Naive B cell (primary cell): ENCODE results near the gene JUND. TPM values are rescaled to one million over a fixed set of nuclear protein-coding genes. Genes with fewer than 3 reads are reported as not detected.

ENCODE experiments used
- ATAC-seq, 2 donors: fragments of 150-1000 bp; cut with Tn5 transposase; 2 replicates each; pipeline ENCODE4 v1.10.0; 2021; ENCODE audit warnings: low read depth in 2 of 2, mild to moderate bottlenecking in 2 of 2, moderate library complexity in 2 of 2
- DNase-seq: peaks from one replicate; pipeline ENCODE4 v3.0.0; 2022
- H3K27ac Mint-ChIP-seq, 6 donors: one replicate each; pipeline ENCODE4 v1.8.0; 2020 to 2022; ENCODE audit warnings: mild to moderate bottlenecking in 6 of 6, mixed read lengths in 6 of 6, moderate library complexity in 5 of 6, inconsistent platforms in 2 of 6
- H3K27me3 Mint-ChIP-seq, 3 donors: one replicate each; pipeline ENCODE4 v1.8.0; 2021 to 2022; ENCODE audit warnings: mixed read lengths in 3 of 3, mild to moderate bottlenecking in 1 of 3
- H3K36me3 Mint-ChIP-seq, 2 donors: one replicate each; pipeline ENCODE4 v1.8.0; 2020 to 2022; ENCODE audit warnings: mixed read lengths in 2 of 2, inconsistent platforms in 1 of 2, mild to moderate bottlenecking in 1 of 2
- H3K4me1 Mint-ChIP-seq, 3 donors: one replicate each; pipeline ENCODE4 v1.8.0; 2020 to 2022; ENCODE audit warnings: mixed read lengths in 3 of 3, inconsistent platforms in 1 of 3, mild to moderate bottlenecking in 1 of 3, moderate library complexity in 1 of 3
- H3K4me3 Mint-ChIP-seq, 8 donors: one replicate each; pipeline ENCODE4 v1.8.0; 2020 to 2022; ENCODE audit warnings: mild to moderate bottlenecking in 8 of 8, mixed read lengths in 8 of 8, moderate library complexity in 8 of 8, inconsistent platforms in 2 of 8
- H3K9me3 Mint-ChIP-seq, 7 donors: one replicate each; pipeline ENCODE4 v1.8.0; 2020 to 2022; ENCODE audit warnings: mixed read lengths in 7 of 7, mild to moderate bottlenecking in 5 of 7, inconsistent platforms in 2 of 7, moderate library complexity in 1 of 7
- polyA plus RNA-seq, 6 donors: library from polyadenylated mRNA; unstranded; fragments of 300-500 nt; fragmentation: Illumina TruSeq; gene quantifications; one replicate each; pipeline ENCODE4 v1.2.3, GENCODE V29; 2021; ENCODE audit warnings: low read depth in 6 of 6

JUND gene
- polyA plus RNA-seq, 6 donors from 2014 or later = 46.5 to 325 (median 154) TPM

DNA sequence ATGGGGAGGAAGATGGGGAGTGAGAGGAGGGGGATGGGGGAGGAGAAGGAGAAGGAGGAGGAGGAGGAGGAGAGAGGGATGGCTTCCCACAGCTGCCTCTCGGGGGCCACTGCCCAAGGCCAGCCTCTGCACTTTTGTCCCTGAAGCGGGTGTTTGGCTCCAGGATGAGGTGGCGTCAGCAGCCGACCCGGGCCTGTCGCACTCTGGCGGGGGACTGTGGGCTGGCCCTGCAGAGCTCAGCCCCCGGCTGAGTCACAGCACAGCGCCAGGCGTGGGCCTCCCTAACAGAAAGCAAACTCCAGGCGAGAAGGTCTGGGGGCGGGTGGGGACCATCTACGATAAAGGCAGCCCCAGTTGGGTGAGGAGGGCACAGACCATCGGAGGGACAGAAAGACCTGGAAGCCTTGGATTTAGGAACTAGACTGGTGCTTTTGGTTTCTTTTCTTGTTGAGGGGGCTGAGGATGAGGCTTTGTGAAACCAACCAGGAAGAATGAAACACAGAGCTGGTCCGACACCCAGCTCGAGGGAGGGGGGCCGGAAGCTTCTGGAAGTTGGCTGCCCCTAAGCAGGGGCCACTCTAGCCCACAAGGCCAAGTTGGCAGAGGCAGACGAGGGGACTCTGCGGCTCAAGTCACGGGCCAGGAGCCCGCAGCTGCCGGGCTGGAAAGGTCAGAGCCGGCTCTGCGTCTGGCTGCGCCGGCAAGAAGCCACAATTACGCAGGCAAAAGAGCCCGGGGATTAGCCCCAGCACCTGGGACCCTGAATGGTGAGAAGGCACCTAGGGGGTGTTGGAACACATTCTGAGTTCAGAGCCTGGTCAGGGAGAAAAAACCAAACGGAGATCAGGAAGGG is 23.3 kb upstream of the JUND start:
- Mint-ChIP-seq H3K4me1 (peaks cover 28 to 47% (median 47%) of the 10 kb centered on the region in 3 donors), H3K9me3 (no peaks in the 10 kb centered on the region), H3K27ac (peak overlapping the region; percentile 99 to 100 (median 99)), H3K4me3 (peak overlapping the region; percentile 84 to 97 (median 91)), H3K36me3 (no peaks in the 10 kb centered on the region), H3K27me3 (no peaks in the 10 kb centered on the region)
- DNase-seq = peak; percentile 87
- peak; percentile 78 for ATAC-seq

DNA sequence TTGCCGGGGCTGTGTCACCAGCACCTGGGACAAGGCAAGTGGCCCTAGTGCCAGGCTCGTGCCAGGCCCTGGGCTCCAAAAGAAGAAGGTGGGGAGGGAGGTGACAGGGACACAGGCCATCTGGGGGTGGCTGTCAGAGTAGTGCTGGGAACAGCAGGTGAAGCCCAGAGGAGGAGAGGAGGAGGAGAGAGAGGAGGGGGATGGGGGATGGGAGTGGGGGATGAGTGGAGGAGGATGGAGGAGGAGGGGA is 22.7 kb upstream of the JUND start:
- no peak for DNase-seq
- Mint-ChIP-seq H3K4me3 (peak overlapping the region; percentile 84 to 97 (median 91)), H3K4me1 (peaks cover 28 to 47% (median 47%) of the 10 kb centered on the region in 3 donors), H3K27ac (peak overlapping the region; percentile 99 to 100 (median 99)), H3K36me3 (no peaks in the 10 kb centered on the region), H3K9me3 (no peaks in the 10 kb centered on the region), H3K27me3 (no peaks in the 10 kb centered on the region)
- ATAC-seq = no peak

DNA sequence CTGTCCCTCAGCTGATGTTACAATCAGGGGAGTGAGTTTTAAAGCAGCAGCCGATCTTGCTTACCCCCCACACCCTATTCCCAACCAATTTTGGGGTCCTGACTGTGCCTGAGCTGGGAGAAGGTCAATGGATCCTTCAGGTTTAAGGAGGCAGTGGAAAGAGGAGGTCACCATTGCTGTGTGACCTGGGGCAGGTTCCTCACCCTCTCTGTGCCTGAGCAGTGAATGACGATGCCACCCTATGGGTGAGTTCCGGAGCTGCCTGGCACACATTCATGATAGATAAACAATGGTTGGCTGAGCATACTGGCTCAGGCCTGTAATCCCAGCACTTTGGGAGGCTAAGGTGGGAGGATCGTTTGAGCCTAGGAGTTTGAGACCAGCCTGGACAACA is 20.3 kb upstream of the JUND start:
- DNase-seq (no peak), ATAC-seq (no peak)
- H3K9me3 Mint-ChIP-seq = no peaks in the 10 kb centered on the region
- no peaks in the 10 kb centered on the region for H3K36me3 Mint-ChIP-seq
- H3K27me3 Mint-ChIP-seq = no peaks in the 10 kb centered on the region
- H3K4me3 Mint-ChIP-seq = peak overlapping the region in 1 of 8 donors; percentile 33
- peaks cover 22 to 37% (median 36%) of the 10 kb centered on the region in 3 donors for H3K4me1 Mint-ChIP-seq
- peak overlapping the region in 4 of 6 donors; percentile 62 to 94 (median 70) for H3K27ac Mint-ChIP-seq

DNA sequence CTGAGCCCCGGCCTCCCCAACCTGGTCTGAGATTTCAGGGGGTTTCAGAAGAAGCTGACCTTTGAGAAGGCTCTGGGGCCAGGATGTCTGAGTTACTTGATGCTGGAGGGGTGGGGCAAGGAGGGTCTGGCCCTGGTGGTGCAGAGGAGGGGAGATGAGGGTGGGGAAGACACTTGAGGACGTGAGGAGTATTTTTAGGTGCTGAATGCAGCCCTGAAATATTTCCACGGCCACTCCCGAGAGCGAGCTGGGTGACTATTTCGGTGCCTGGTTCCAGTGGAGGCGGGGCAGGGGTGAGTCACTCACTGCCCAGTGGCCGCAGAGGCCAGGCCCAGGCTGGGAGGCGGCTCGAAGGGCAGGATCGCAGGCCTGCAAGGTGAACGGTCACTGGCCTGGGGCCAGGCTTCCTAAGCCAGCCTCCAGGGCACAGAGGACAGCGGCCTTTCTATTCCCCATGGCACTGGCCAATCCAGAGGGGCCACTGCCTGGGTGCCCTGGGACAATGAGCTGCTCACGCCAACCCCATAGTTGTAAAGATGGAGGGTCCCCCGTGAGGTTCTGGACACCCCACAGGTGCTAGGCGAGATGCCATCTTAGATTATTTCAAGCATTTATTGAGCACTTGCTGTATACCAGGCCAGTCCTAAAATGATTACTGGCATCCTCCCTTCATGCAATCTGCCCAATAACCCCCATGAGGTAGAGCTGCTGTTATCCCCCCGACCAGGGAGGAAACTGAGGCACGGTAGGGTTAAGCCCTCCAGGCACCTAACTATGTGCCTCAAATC is 19.7 kb upstream of the JUND start:
- Mint-ChIP-seq H3K9me3 (peaks cover 0 to 1% (median 0%) of the 10 kb centered on the region in 7 donors), H3K27me3 (no peaks in the 10 kb centered on the region), H3K4me3 (peak overlapping the region in 1 of 8 donors; percentile 33), H3K27ac (peak overlapping the region in 3 of 6 donors; percentile 57 to 72 (median 65)), H3K36me3 (no peaks in the 10 kb centered on the region), H3K4me1 (peaks cover 22 to 33% (median 31%) of the 10 kb centered on the region in 3 donors)
- DNase-seq (no peak), ATAC-seq (no peak)

DNA sequence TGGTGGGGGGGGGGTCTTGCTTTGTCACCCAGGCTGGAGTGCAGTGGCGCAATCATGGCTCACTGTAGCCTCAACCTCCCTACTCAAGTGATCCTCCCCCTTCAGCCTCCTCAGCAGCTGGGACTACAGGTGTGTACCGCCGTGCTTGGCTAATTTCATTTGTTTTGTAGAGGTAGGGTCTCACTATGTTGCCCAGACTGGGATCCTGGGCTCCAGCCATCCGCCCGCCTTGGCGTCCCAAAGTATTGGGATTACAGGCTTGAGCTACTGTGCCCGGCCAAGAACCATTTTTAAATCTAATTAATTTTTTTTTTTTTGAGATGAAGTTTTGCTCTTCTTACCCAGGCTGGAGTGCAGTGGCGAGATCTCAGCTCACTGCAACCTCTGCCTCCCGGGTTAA is 18.2 kb upstream of the JUND start:
- DNase-seq (no peak), ATAC-seq (no peak)
- H3K4me1 Mint-ChIP-seq = peaks cover 30 to 34% (median 32%) of the 10 kb centered on the region in 3 donors
- H3K9me3 Mint-ChIP-seq = peaks cover 0 to 5% (median 0%) of the 10 kb centered on the region in 7 donors
- no peaks in the 10 kb centered on the region for H3K36me3 Mint-ChIP-seq
- no peak overlapping the region for H3K4me3 Mint-ChIP-seq
- no peaks in the 10 kb centered on the region for H3K27me3 Mint-ChIP-seq
- H3K27ac Mint-ChIP-seq = peak overlapping the region in 2 of 6 donors; percentile 28 to 67

DNA sequence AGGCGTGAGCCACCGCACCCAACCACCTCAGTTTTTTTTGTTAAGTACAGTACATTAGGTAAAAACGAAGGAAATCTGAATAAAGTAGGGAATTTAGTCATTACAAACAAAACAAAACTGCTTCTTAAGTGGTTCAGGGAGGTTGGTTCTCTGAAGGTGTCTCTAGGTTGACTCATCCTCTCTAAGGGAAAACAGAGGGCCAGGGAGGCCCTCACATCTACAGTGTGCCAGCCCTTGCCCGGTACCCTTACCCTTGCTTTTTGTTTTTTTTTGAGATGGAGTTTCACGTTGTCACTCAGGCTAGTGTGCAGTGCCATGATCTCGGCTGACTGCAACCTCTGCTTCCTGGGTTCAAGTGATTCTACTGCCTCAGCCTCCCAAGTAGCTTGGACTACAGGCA is 17.2 kb upstream of the JUND start:
- Mint-ChIP-seq H3K4me1 (peaks cover 27 to 31% (median 30%) of the 10 kb centered on the region in 3 donors), H3K27me3 (no peaks in the 10 kb centered on the region), H3K36me3 (no peaks in the 10 kb centered on the region), H3K4me3 (peak overlapping the region in 1 of 8 donors; percentile 64), H3K9me3 (peaks cover 0 to 5% (median 0%) of the 10 kb centered on the region in 7 donors), H3K27ac (peak overlapping the region in 1 of 6 donors; percentile 24)
- DNase-seq (no peak), ATAC-seq (no peak)

DNA sequence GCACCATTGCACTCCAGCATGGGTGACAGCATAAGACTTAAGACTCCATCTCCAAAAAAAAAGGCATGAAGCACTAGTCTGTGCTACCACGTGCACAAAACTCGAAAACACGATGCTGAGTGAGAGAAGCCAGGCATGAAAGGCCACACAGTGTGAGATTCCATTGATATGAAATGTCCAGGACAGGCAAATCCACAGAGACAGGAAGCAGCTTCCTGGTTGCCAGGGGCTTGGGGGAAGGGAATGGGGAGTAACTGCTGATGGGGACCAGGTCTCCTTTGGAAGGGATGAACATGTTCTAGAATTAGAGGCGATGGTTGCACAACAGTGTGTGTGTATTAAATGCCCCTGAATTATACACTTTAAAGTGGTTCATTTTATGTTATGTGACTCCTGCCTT is 15.9 kb upstream of the JUND start:
- Mint-ChIP-seq H3K9me3 (peaks cover 0 to 5% (median 0%) of the 10 kb centered on the region in 7 donors), H3K4me1 (peaks cover 30 to 34% (median 33%) of the 10 kb centered on the region in 3 donors), H3K27me3 (no peaks in the 10 kb centered on the region), H3K27ac (peak overlapping the region in 5 of 6 donors; percentile 43 to 94 (median 64)), H3K36me3 (no peaks in the 10 kb centered on the region), H3K4me3 (peak overlapping the region in 2 of 8 donors; percentile 47 to 75)
- ATAC-seq = no peak
- no peak for DNase-seq

DNA sequence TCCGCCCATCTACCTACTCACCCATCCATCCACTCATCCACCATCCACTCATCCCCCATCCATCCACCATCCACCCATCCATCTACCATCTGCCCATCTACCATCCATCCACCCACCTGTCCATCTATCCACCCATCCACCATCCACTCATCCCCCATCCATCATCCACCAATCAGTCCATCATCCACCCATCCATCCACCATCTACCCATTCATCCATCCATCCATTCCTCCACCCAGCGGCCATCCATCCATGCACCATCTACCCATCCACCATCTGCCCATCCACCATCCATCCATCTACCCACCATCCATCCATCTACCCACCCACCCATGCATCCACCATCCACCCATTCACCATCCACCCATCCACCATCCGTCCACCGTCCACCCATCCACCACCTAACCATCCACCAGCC is 13.6 kb upstream of the JUND start:
- Mint-ChIP-seq H3K27me3 (no peaks in the 10 kb centered on the region), H3K27ac (peak overlapping the region in 5 of 6 donors; percentile 47 to 98 (median 91)), H3K4me1 (peaks cover 39 to 48% (median 47%) of the 10 kb centered on the region in 3 donors), H3K9me3 (peaks cover 0 to 5% (median 0%) of the 10 kb centered on the region in 7 donors), H3K4me3 (peak overlapping the region in 3 of 8 donors; percentile 22 to 97 (median 88)), H3K36me3 (no peaks in the 10 kb centered on the region)
- DNase-seq (no peak), ATAC-seq (no peak)

DNA sequence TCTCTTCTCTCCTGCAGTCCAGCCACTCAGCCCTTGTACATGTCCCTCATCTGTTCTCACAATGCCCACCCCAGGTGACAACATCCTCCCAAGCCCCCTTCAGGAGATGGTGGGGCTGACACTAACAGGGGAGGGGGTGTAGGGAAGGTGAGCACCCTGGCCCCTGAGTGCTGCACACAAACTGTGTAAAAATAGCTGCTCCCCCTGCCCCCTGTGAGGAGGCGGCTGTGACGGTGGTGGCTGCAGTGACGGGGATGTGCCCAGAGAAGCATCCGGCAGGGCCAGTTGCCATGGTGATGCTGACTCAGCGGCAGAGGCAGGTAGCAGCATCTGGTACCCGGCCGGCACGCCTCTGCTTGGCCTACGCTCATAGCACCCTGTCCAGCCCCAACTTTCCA is 13.0 kb upstream of the JUND start:
- Mint-ChIP-seq H3K27me3 (no peaks in the 10 kb centered on the region), H3K27ac (peak overlapping the region; percentile 75 to 99 (median 98)), H3K4me1 (peaks cover 43 to 53% (median 53%) of the 10 kb centered on the region in 3 donors), H3K36me3 (no peaks in the 10 kb centered on the region), H3K4me3 (peak overlapping the region; percentile 40 to 97 (median 64)), H3K9me3 (peaks cover 0 to 5% (median 0%) of the 10 kb centered on the region in 7 donors)
- ATAC-seq = peak; percentile 32 to 33
- peak; percentile 81 for DNase-seq

DNA sequence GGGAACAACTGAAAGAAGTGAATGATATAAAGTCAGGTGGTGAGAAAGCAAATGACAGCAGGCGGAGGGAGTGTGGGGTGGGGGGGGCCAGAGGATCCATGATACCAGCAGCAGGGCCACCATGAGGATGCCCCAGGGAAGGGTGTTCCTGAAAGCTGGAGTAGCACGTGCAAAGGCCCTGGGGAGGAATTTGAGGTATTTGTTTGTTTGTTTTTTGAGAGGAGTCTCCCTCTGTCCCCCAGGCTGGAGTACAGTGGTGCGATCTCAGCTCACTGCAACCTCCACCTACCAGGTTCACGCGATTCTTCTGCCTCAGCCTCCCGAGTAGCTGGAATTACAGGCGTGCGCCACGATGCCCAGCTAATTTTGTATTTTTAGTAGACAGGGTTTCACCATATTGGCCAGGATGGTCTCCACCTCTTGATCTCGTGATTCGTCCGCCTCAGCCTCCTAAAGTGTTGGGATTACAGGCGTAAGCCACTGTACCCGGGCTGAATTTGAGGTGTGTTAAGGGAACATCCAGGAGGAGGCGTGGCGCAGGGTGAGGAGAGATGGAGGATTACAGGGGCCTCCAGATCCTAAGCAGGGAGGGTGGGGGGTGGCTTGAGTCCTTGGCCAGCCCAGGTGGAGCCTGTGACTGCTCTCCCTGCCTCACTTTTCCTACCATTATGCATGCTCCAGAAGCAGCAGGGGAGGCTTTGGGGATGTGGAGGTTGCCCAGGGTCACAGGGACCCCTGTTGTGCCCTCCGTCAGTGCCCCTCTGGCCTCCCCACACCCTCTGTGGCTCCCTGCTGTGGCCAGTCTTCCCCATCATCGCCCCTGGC is 12.4 kb upstream of the JUND start:
- ATAC-seq (no peak), DNase-seq (no peak)
- H3K27ac Mint-ChIP-seq = peak overlapping the region; percentile 94 to 100 (median 98)
- H3K27me3 Mint-ChIP-seq = no peaks in the 10 kb centered on the region
- H3K4me1 Mint-ChIP-seq = peaks cover 43 to 59% (median 57%) of the 10 kb centered on the region in 3 donors
- H3K36me3 Mint-ChIP-seq = no peaks in the 10 kb centered on the region
- peak overlapping the region; percentile 52 to 97 (median 89) for H3K4me3 Mint-ChIP-seq
- peaks cover 0 to 5% (median 0%) of the 10 kb centered on the region in 7 donors for H3K9me3 Mint-ChIP-seq

DNA sequence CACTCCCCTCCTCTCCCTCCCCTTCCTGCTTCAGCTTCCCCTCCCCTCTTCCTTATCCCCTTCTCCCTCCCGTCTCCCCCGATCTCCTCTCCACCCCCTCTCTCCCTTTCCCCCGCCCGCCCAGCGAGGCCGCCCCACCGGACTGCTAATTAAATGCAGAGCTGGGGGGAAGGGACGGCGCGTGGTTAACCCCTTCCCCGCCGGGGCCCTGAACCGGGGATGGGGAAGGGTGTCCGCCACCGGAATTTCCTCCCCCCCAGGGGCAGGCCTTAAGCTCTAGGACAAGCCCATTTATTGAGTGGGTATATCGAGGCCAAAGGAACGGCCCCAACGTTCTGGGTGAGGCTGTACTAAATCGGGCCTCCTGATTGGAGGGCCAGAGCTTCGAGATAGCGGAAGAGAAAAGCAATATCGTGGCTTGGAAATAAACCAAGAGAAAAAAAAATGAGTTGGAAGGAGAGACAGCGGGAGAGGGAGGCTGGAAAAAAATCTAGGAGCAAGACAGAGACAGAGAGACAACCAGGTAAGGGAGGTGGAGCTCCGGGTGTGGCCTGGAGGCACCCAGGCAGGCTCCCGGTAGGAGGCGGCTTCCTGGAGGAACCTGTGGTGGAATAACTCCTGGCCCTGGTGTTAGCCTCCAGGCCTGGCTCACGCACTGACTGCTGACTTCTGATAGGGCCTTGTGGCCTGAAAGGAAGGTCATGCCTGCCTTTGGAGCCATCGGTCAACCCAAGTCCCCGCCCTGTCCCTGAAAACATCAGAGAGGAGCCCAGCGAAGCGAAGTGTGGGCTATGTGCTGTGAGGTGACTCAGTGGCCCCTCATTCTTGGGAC is 11.6 kb upstream of the JUND start:
- Mint-ChIP-seq H3K4me3 (peak overlapping the region; percentile 88 to 99 (median 96)), H3K36me3 (no peaks in the 10 kb centered on the region), H3K4me1 (peaks cover 43 to 67% (median 58%) of the 10 kb centered on the region in 3 donors), H3K9me3 (peaks cover 0 to 5% (median 0%) of the 10 kb centered on the region in 7 donors), H3K27me3 (no peaks in the 10 kb centered on the region), H3K27ac (peak overlapping the region; percentile 94 to 100 (median 98))
- no peak for ATAC-seq
- peak; percentile 34 for DNase-seq

DNA sequence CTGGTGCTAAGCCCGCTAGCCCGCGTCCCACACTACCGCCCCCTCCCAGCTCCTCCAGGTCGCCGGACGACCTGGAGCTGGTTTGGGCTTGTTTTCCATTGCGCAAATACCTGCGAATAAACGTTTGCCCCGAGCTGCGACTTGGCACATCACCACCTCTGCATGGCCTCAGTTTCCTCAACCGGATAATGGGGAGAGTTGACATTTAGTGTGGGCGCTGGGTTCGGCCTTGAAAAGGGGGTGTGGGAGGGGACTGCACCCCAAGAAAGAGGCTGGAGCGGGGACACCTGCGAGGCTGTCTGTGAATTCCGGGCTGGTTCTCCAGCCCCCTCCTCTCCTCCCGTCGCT is 11.0 kb upstream of the JUND start:
- DNase-seq (no peak), ATAC-seq (no peak)
- peaks cover 43 to 67% (median 58%) of the 10 kb centered on the region in 3 donors for H3K4me1 Mint-ChIP-seq
- H3K9me3 Mint-ChIP-seq = peaks cover 0 to 5% (median 0%) of the 10 kb centered on the region in 7 donors
- no peaks in the 10 kb centered on the region for H3K27me3 Mint-ChIP-seq
- H3K27ac Mint-ChIP-seq = peak overlapping the region; percentile 93 to 100 (median 98)
- H3K36me3 Mint-ChIP-seq = no peaks in the 10 kb centered on the region
- peak overlapping the region; percentile 88 to 99 (median 96) for H3K4me3 Mint-ChIP-seq
